Measurements from ENCODE around the gene TBX18.

Gene TBX18

DNA sequence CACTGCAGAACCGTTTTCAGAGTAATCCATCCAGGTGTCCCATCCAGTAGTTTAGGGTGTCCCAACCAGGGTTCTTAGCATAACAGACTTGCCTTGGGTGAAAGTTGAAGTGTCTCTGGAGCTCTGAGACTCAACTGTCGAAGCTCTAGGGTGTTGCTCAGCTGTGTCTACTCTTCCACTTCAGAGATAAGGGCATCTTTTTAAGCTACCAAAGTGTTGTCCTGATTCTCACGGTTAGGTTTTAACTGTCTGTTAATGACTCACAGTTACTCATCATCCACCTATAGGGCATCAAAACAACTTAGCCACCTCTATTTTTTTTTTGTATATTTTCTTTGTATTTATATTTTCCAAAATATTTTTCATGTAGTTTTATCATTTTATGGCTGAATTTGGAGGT, 36.9 kb upstream of the TBX18 start:
- no peak for DNase-seq (ENCODE audit: low spot score)
- TF ChIP-seq, protein P1, sequence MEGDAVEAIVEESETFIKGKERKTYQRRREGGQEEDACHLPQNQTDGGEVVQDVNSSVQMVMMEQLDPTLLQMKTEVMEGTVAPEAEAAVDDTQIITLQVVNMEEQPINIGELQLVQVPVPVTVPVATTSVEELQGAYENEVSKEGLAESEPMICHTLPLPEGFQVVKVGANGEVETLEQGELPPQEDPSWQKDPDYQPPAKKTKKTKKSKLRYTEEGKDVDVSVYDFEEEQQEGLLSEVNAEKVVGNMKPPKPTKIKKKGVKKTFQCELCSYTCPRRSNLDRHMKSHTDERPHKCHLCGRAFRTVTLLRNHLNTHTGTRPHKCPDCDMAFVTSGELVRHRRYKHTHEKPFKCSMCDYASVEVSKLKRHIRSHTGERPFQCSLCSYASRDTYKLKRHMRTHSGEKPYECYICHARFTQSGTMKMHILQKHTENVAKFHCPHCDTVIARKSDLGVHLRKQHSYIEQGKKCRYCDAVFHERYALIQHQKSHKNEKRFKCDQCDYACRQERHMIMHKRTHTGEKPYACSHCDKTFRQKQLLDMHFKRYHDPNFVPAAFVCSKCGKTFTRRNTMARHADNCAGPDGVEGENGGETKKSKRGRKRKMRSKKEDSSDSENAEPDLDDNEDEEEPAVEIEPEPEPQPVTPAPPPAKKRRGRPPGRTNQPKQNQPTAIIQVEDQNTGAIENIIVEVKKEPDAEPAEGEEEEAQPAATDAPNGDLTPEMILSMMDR (IDR thresholded peaks at IDR 0.05; ENCODE audit: extremely low read depth, insufficient read depth, missing control alignments), result no peak
- in situ Hi-C loops (cut with MboI; ENCODE audit: low pct_unique_long_range_greater_than_20kb, low sequenced_read_pairs, unreplicated experiment), result no loop called here

DNA sequence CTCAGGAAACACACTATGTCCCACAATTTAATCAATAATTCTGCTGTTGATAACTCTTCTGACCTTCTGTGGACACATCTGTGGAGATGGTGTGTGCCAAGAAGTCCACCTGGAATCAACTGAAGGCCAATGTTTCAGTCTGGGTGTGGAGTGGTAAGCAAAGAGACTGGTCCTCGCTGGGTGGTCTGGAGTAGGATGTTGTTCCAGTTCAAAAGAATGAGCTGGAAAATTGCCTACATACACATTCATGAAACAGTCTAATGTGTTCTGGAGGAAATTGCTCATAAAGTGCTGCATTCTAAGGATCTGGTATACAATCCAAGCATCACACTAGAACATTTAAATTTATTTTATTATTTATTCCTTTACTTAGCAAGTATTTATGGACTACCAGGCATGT, 33.9 kb upstream of the TBX18 start:
- in situ Hi-C loops (cut with MboI; ENCODE audit: low pct_unique_long_range_greater_than_20kb, low sequenced_read_pairs, unreplicated experiment), result no loop called here
- TF ChIP-seq, protein P1 (IDR thresholded peaks at IDR 0.05; ENCODE audit: extremely low read depth, insufficient read depth, missing control alignments), result no peak
- DNase-seq (ENCODE audit: low spot score), result no peak

DNA sequence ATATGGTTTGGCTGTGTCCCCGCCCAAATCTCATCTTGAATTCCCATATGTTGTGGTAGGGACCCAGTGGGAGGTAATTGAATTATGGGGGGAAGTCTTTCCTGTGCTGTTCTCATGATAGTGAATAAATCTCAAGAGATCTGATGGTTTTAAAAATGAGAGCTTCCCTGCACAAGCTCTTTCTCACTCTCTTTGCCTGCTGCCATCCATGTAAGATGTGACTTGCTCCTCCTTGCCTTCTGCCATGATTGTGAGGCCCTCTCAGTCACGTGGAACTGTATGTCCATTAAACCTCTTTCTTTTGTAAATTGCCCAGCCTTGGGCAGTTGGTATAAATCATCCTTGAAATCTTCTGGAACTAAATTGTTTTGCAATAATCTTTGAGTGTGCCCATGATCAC, 31.9 kb upstream of the TBX18 start:
- in situ Hi-C loops (cut with MboI; ENCODE audit: low pct_unique_long_range_greater_than_20kb, low sequenced_read_pairs, unreplicated experiment), result no loop called here
- TF ChIP-seq, protein P1 (IDR thresholded peaks at IDR 0.05; ENCODE audit: extremely low read depth, insufficient read depth, missing control alignments), result no peak
- no peak for DNase-seq (ENCODE audit: low spot score)

DNA sequence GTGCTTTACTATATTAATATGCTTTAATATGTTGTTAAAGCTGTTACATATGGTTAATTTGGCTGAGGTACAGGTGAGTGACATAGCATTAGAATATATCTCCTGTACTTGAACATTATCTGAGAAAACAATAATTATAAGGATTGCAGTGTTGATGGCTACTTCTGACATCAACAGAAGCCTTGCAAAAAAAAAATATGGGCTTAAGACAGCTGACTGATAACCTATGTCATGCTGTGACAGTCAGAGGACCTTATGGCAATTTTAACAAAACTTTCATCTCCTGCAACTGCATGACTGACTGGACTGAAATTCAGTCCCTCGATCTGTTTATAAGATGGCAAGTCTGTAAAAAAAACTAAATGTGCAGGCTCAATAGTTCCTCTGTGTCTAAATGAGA, 27.5 kb upstream of the TBX18 start:
- in situ Hi-C loops (cut with MboI; ENCODE audit: low pct_unique_long_range_greater_than_20kb, low sequenced_read_pairs, unreplicated experiment), result no loop called here
- DNase-seq (ENCODE audit: low spot score), result no peak
- TF ChIP-seq, protein P1 (IDR thresholded peaks at IDR 0.05; ENCODE audit: extremely low read depth, insufficient read depth, missing control alignments), result no peak

DNA sequence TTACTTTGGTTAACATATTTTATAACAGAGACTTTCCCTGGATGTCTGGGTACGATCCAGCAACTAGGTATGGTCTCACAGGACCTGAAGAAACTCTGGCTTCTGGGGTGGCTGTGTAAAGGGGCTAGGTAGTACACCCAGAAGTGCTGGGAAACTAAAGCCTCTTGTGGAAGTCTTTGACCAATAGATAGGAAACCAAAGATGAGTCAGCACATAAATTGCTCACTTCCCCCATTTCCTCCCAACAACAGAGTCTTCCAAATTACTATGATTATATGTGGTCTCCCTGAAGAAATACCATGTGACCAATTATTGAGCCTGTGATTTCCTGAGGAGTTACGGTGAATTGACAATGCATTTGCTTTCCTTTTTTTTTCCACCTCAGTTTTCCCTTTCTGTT, 26.8 kb upstream of the TBX18 start:
- TF ChIP-seq, protein P1 (IDR thresholded peaks at IDR 0.05; ENCODE audit: extremely low read depth, insufficient read depth, missing control alignments), result no peak
- in situ Hi-C loops (cut with MboI; ENCODE audit: low pct_unique_long_range_greater_than_20kb, low sequenced_read_pairs, unreplicated experiment), result no loop called here
- DNase-seq (ENCODE audit: low spot score), result no peak

DNA sequence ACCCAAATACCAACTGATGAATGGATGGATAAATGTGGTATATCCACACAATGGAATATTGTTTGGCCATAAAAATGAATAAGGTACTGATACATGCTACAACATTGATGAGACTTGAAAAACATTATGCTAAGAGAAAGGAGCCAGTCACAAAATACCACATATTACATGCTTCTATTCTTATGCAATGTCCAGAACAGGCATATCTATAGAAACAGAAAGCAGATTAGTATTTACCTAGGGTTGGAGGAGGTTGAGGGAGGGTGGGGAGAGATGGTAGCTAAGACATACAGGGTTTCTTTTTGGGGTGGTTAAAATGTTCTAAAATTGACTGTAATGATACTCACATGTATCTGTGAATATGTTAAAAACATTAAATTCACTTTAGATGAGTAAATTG, 24.8 kb upstream of the TBX18 start:
- in situ Hi-C loops (cut with MboI; ENCODE audit: low pct_unique_long_range_greater_than_20kb, low sequenced_read_pairs, unreplicated experiment), result no loop called here
- TF ChIP-seq, protein P1 (IDR thresholded peaks at IDR 0.05; ENCODE audit: extremely low read depth, insufficient read depth, missing control alignments), result no peak
- no peak for DNase-seq (ENCODE audit: low spot score)

DNA sequence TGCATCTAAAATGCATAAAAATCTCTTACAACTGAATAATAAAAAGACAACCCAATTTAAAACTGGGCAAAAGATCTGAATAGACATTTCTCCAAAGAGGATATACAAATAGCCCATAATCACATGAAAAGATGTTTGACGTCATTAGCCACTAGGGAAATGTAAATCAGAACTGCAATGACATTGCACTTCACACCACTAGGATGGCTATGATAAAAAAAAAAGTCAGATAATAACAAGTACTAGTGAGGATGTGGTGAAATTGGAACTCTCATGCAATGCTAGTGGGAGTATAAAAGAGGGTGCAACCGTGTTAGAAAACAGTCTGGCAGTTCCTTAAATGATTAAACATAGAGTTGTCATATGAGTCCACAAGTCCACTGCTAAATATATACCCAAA, 24.3 kb upstream of the TBX18 start:
- no peak for DNase-seq (ENCODE audit: low spot score)
- TF ChIP-seq, protein P1 (IDR thresholded peaks at IDR 0.05; ENCODE audit: extremely low read depth, insufficient read depth, missing control alignments), result no peak

More for the DNA sequence above, 24.3 kb upstream of the TBX18 start:
- in situ Hi-C loops (cut with MboI; ENCODE audit: low pct_unique_long_range_greater_than_20kb, low sequenced_read_pairs, unreplicated experiment), result no loop called here
